Measurements from ENCODE around the gene DCHS2.

DNA sequence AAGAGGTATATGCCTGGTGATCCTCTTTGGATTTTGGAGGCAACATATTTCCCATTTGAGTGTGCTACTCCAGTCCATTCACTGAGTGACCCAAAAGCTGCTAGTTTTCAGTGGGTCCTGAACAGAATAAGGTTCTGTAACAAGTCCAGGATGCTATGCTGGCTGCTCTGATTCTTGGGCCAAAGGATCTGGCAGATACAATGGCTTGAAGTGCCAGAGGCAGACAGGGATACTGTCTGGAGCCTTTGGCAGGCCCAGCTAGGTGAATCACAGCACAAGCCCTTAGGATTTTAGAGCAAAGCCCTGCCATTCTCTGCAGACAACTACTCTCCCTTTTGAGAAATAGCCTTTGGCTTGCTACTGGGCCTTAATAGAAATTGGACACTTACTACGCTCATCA lies 40.6 kb downstream of the DCHS2 start:
- no peak for TF ChIP-seq POLR2A (IDR thresholded peaks at IDR 0.05)
- TF ChIP-seq, protein P1, sequence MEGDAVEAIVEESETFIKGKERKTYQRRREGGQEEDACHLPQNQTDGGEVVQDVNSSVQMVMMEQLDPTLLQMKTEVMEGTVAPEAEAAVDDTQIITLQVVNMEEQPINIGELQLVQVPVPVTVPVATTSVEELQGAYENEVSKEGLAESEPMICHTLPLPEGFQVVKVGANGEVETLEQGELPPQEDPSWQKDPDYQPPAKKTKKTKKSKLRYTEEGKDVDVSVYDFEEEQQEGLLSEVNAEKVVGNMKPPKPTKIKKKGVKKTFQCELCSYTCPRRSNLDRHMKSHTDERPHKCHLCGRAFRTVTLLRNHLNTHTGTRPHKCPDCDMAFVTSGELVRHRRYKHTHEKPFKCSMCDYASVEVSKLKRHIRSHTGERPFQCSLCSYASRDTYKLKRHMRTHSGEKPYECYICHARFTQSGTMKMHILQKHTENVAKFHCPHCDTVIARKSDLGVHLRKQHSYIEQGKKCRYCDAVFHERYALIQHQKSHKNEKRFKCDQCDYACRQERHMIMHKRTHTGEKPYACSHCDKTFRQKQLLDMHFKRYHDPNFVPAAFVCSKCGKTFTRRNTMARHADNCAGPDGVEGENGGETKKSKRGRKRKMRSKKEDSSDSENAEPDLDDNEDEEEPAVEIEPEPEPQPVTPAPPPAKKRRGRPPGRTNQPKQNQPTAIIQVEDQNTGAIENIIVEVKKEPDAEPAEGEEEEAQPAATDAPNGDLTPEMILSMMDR (IDR thresholded peaks at IDR 0.05) = no peak
- TF ChIP-seq POLR2AphosphoS5 (IDR thresholded peaks at IDR 0.05) = no peak

Measured in suprapubic skin (tissue), 4 donors.